GM23248 (cell line): ENCODE measurements around the gene LILRB1. TPM values are rescaled to one million over a fixed set of nuclear protein-coding genes. Genes with fewer than 3 reads are reported as not detected.

ENCODE experiments used
- DNase-seq: peaks from one replicate; pipeline ENCODE4 v3.0.0-alpha.2; 2015
- H2AFZ ChIP-seq: fragments of 200-600 bp; sonication (generic); 2 replicates; pipeline ENCODE4 v1.6.1; 2016; ENCODE audit warnings: antibody characterized with exemption
- H3F3A ChIP-seq: fragments of 200-600 bp; sonication (generic); 2 replicates; pipeline ENCODE4 v1.6.1; 2016; ENCODE audit warnings: mild to moderate bottlenecking, antibody characterized with exemption, mixed run types; ENCODE audit not compliant: insufficient read depth
- H3K27ac ChIP-seq: fragments of 200-600 bp; sonication (generic); 2 replicates; pipeline ENCODE4 v1.5.1; 2016; ENCODE audit warnings: mild to moderate bottlenecking
- H3K27me3 ChIP-seq: fragments of 200-600 bp; sonication (generic); replicated peaks from 2 replicates; pipeline ENCODE4 v1.6.1; 2016; ENCODE audit warnings: mild to moderate bottlenecking; ENCODE audit not compliant: insufficient read depth
- H3K36me3 ChIP-seq: fragments of 200-600 bp; sonication (generic); 2 replicates; pipeline ENCODE4 v1.6.1; 2016; ENCODE audit warnings: low read depth, mild to moderate bottlenecking
- H3K4me1 ChIP-seq: fragments of 200-600 bp; sonication (generic); 2 replicates; pipeline ENCODE4 v1.6.1; 2016; ENCODE audit warnings: mild to moderate bottlenecking; ENCODE audit not compliant: insufficient read depth
- H3K4me2 ChIP-seq: fragments of 200-600 bp; sonication (generic); one replicate; pipeline ENCODE4 v1.6.1; 2016; ENCODE audit warnings: mild to moderate bottlenecking; ENCODE audit not compliant: unreplicated experiment
- H3K4me3 ChIP-seq: fragments of 200-600 bp; sonication (generic); 2 replicates; pipeline ENCODE4 v1.5.1; 2016; ENCODE audit warnings: mild to moderate bottlenecking
- H3K79me2 ChIP-seq: fragments of 200-600 bp; sonication (generic); 2 replicates; pipeline ENCODE4 v1.6.1; 2016; ENCODE audit warnings: mild to moderate bottlenecking; ENCODE audit not compliant: insufficient read depth
- H3K9ac ChIP-seq: fragments of 200-600 bp; sonication (generic); 2 replicates; pipeline ENCODE4 v1.6.1; 2016; ENCODE audit warnings: mild to moderate bottlenecking
- H3K9me2 ChIP-seq: fragments of 200-600 bp; sonication (generic); 2 replicates; pipeline ENCODE4 v1.6.1; 2016; ENCODE audit warnings: mixed run types, mild to moderate bottlenecking, moderate library complexity; ENCODE audit not compliant: insufficient read depth
- H3K9me3 ChIP-seq: fragments of 200-600 bp; sonication (generic); one replicate; pipeline ENCODE4 v1.6.1; 2017; ENCODE audit warnings: low read depth
- H4K20me1 ChIP-seq: fragments of 200-600 bp; sonication (generic); 2 replicates; pipeline ENCODE4 v1.6.0; 2016; ENCODE audit not compliant: insufficient read depth
- EZH2 ChIP-seq: fragments of 200-600 bp; sonication (generic); IDR thresholded peaks from 2 replicates; pipeline ENCODE4 v1.6.1; 2018; ENCODE audit warnings: antibody characterized with exemption, mild to moderate bottlenecking; ENCODE audit not compliant: insufficient read depth, poor library complexity, severe bottlenecking
- EZH2phosphoT487 ChIP-seq: fragments of 200-600 bp; sonication (generic); IDR thresholded peaks from 2 replicates; pipeline ENCODE4 v1.6.1; 2018; ENCODE audit warnings: antibody characterized with exemption, moderate library complexity, mild to moderate bottlenecking, low read depth; ENCODE audit not compliant: insufficient read depth
- WGBS, 2 experiments: methylation state at CpG; one replicate each; pipeline ENCODE4 v1.1.6; 2015 to 2017; ENCODE audit warnings: low lambda C conversion rate in 2 of 2, low coverage in 1 of 2; ENCODE audit errors: missing lambda C conversion rate in 2 of 2; 5-methylcytosine and 5-hydroxymethylcytosine counted together
- in situ Hi-C: fragments of 300-500 bp; cut with MboI; formaldehyde crosslinking; loops from 2 replicates; pipeline ENCODE4 v1.15.0; 2020
- polyA plus RNA-seq: library from polyadenylated mRNA; unstranded; fragments of >200 nt; fragmentation: Nextera tagmentation; extraction: Ambion mirVana; gene quantifications from 2 replicates; pipeline ENCODE4 v1.2.1, GENCODE V29; 2016
- total RNA-seq: library from RNA; depleted of rRNA; stranded (reverse); fragments of >200 nt; shearing (Covaris generic); gene quantifications from 2 replicates; pipeline ENCODE4 v1.2.3, GENCODE V29; 2014

Gene LILRB1
- total and polyA plus RNA-seq, 2 experiments from 2014 or later: 0.06 TPM; not detected in 1

GRCh38 chr19:54609356-54609791, 20.9 kb upstream of the LILRB1 start:
- Histone ChIP-seq H3K27me3 (no peaks in the 10 kb centered on the region), H3K36me3 (no peaks in the 10 kb centered on the region), H3K9me2 (no peaks in the 10 kb centered on the region), H3K79me2 (no peaks in the 10 kb centered on the region), H3K4me3 (no peak overlapping the region), H3K4me1 (no peaks in the 10 kb centered on the region), H3K4me2 (no peak overlapping the region), H3K9ac (no peak overlapping the region), H4K20me1 (no peaks in the 10 kb centered on the region), H3F3A (no peaks in the 10 kb centered on the region), H3K27ac (no peak overlapping the region), H2AFZ (no peak overlapping the region), H3K9me3 (no peaks in the 10 kb centered on the region)
- no peak for TF ChIP-seq EZH2
- no peak for TF ChIP-seq EZH2phosphoT487
- WGBS, 2 experiments: 67 to 70% methylated on average over 21 of the region's 26 CpGs
- DNase-seq: no peak
- in situ Hi-C loops: no loop called here

DNA sequence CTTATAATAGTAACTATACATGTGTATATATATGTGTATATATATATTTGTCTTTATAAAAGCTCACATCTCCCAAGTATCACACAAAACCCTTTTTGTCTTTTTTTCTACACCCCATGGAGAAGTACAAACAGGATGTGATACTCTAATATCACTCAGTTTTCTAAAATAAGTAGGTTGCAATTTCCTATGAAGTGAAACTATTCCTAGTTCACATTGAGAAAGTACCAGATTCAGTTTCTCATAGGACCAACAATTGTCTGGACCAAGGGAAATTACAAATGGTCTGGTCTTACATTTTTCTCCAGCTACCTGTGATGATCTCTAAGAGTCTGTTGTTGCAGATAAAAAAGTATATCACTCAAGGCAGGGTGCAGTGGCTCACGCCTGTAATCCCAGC, 17.9 kb upstream of the LILRB1 start:
- H3K4me1 ChIP-seq: no peaks in the 10 kb centered on the region
- H3K9me3 ChIP-seq: no peaks in the 10 kb centered on the region
- H3K27ac ChIP-seq: no peak overlapping the region
- H4K20me1 ChIP-seq: no peaks in the 10 kb centered on the region
- no peaks in the 10 kb centered on the region for H3F3A ChIP-seq
- DNase-seq: no peak
- no peaks in the 10 kb centered on the region for H3K27me3 ChIP-seq
- WGBS, 2 experiments: 40 to 60% methylated on average over 1 of the region's 1 CpG
- no peak overlapping the region for H3K9ac ChIP-seq
- TF ChIP-seq EZH2phosphoT487 (no peak), EZH2 (no peak)
- no peak overlapping the region for H3K4me2 ChIP-seq
- H2AFZ ChIP-seq: no peak overlapping the region
- H3K79me2 ChIP-seq: no peaks in the 10 kb centered on the region
- no peaks in the 10 kb centered on the region for H3K36me3 ChIP-seq
- no peaks in the 10 kb centered on the region for H3K9me2 ChIP-seq
- in situ Hi-C loops: no loop called here
- H3K4me3 ChIP-seq: no peak overlapping the region

DNA sequence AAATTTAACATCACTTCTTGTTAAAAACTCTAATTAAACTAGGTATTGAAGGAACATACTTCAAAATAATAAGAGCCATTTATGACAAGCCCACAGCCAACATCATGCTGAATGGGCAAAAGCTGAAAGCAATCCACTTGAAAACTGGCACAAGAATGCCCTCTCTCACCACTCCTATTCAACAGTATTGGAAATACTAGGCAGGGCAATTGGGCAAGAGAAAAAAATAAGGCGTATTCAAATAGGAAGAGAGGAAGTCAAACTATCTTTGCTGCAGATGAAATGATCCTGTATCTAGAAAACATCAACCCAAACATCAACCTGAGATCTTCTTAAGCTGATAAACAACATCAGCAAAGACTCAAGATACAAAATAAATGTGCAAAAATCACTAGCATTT, 15.6 kb upstream of the LILRB1 start:
- Histone ChIP-seq H3K4me2 (no peak overlapping the region), H3K27ac (no peak overlapping the region), H3K36me3 (no peaks in the 10 kb centered on the region), H3K9me2 (no peaks in the 10 kb centered on the region), H3K9me3 (no peaks in the 10 kb centered on the region), H4K20me1 (no peaks in the 10 kb centered on the region), H3K9ac (no peak overlapping the region), H3K27me3 (no peaks in the 10 kb centered on the region), H3F3A (no peaks in the 10 kb centered on the region), H2AFZ (no peak overlapping the region), H3K79me2 (no peaks in the 10 kb centered on the region), H3K4me1 (no peaks in the 10 kb centered on the region), H3K4me3 (no peak overlapping the region)
- TF ChIP-seq EZH2phosphoT487 (no peak), EZH2 (no peak)
- in situ Hi-C loops: no loop called here
- 29 to 74% methylated on average over 1 of the region's 1 CpG for WGBS, 2 experiments
- DNase-seq: no peak

- Histone ChIP-seq H3K4me2 (no peak overlapping the region), H3K36me3 (no peaks in the 10 kb centered on the region), H3K4me1 (no peaks in the 10 kb centered on the region), H3K27ac (no peak overlapping the region), H3K79me2 (no peaks in the 10 kb centered on the region), H4K20me1 (no peaks in the 10 kb centered on the region), H3K9me2 (no peaks in the 10 kb centered on the region), H3K9ac (no peak overlapping the region), H2AFZ (no peak overlapping the region), H3K9me3 (no peaks in the 10 kb centered on the region), H3K27me3 (no peaks in the 10 kb centered on the region), H3K4me3 (no peak overlapping the region), H3F3A (no peaks in the 10 kb centered on the region)
- DNase-seq: no peak
- in situ Hi-C loops: no loop called here
- 6 to 19% methylated on average over 3 of the region's 3 CpGs for WGBS, 2 experiments
- TF ChIP-seq EZH2phosphoT487 (no peak), EZH2 (no peak)
These were observed 14.2 kb upstream of the LILRB1 start for GRCh38 chr19:54616057-54616456.

- no peaks in the 10 kb centered on the region for H3K9me2 ChIP-seq
- no peak overlapping the region for H3K9ac ChIP-seq
- H3K27me3 ChIP-seq: no peaks in the 10 kb centered on the region
- 19% methylated on average over 5 of the region's 5 CpGs for WGBS, 2 experiments
- no peaks in the 10 kb centered on the region for H4K20me1 ChIP-seq
- H3K9me3 ChIP-seq: no peaks in the 10 kb centered on the region
- H3K79me2 ChIP-seq: no peaks in the 10 kb centered on the region
- H3K4me3 ChIP-seq: no peak overlapping the region
- no peak for TF ChIP-seq EZH2phosphoT487
- no peak for TF ChIP-seq EZH2
- no peaks in the 10 kb centered on the region for H3K4me1 ChIP-seq
- no peak for DNase-seq
- no peaks in the 10 kb centered on the region for H3F3A ChIP-seq
- no peaks in the 10 kb centered on the region for H3K36me3 ChIP-seq
- H3K4me2 ChIP-seq: no peak overlapping the region
- in situ Hi-C loops: no loop called here
- H2AFZ ChIP-seq: no peak overlapping the region
- no peak overlapping the region for H3K27ac ChIP-seq
These were observed 13.3 kb upstream of the LILRB1 start for GRCh38 chr19:54616821-54617560.
